H1 (cell line): Measurements from ENCODE around the gene C19orf25. TPM values are rescaled to one million over a fixed set of nuclear protein-coding genes. Genes with fewer than 3 reads are reported as not detected.

Source experiments
- BACH1 ChIP-seq: IDR thresholded peaks from 2 replicates; pipeline ENCODE4 v1.6.1; 2012; ENCODE audit warnings: low read length, improper control_type of control experiment
- CHD2 ChIP-seq: IDR thresholded peaks from 2 replicates; pipeline ENCODE4 v1.6.1; 2012; ENCODE audit warnings: low read length, improper control_type of control experiment
- NANOG ChIP-seq: IDR thresholded peaks from 2 replicates; pipeline ENCODE4 v1.6.1; 2011; ENCODE audit warnings: low read length, low read depth, mild to moderate bottlenecking, inconsistent platforms; ENCODE audit not compliant: insufficient read depth, poor library complexity, severe bottlenecking
- TAF1 ChIP-seq: IDR thresholded peaks from 2 replicates; pipeline ENCODE4 v1.6.1; 2011; ENCODE audit warnings: mild to moderate bottlenecking, low read depth, low read length
- polyA plus RNA-seq, 7 experiments: library from polyadenylated mRNA; depleted of rRNA in 3 of 7; stranded (reverse) in 5 of 7; unstranded in 2 of 7; fragments of >200 nt in 5 of 7; fragments of 200-250 nt in 2 of 7; gene quantifications; 1 replicate in 5 of 7; 2 replicates in 1 of 7; 4 replicates in 1 of 7; pipeline versions ENCODE4 v1.2.1 to v1.2.3, GENCODE V29; 2011 to 2013; ENCODE audit warnings: missing spikeins in 2 of 7, mixed read lengths in 2 of 7
- total RNA-seq: library from RNA; stranded (reverse); fragmentation: NEBNext Ultra II Directional; extraction: Animal tissue kit (Norgen Biotek cat#: 25700); gene quantifications from 2 replicates; pipeline ENCODE4 v1.2.1, GENCODE V29; 2021

Gene C19orf25
- total and polyA plus RNA-seq, 2 of the 8 experiments (the other 6 are each of a cell fraction or from before 2014, with no cell fraction given) = 41.3 to 67.4 TPM

GRCh38 chr19:1474011-1474764, 4.8 kb downstream of the C19orf25 start (continued):
- TF ChIP-seq NANOG = no peak
- no peak for TF ChIP-seq TAF1
- TF ChIP-seq CHD2 = no peak
- no peak for TF ChIP-seq BACH1
- TF ChIP-seq, all 59 proteins: peak for 0
